Spleen (tissue), 7 donors: Measurements from ENCODE around the gene DSG3.

ENCODE experiments used
- POLR2A ChIP-seq, 3 donors: fragments of 450-650 bp; IDR thresholded peaks; one replicate each; pipeline ENCODE4 v1.5.1; 2017; ENCODE audit warnings: antibody characterized with exemption in 3 of 3, mild to moderate bottlenecking in 1 of 3
- POLR2AphosphoS5 ChIP-seq, 3 donors: sonication (generic); formaldehyde crosslinking; IDR thresholded peaks; one replicate each; pipeline ENCODE4 v1.5.1; 2017; ENCODE audit warnings: antibody characterized with exemption in 3 of 3
- TF ChIP-seq, protein P1 (sequence below), 11 experiments: fragments of 200-600 bp in 7 of 11; fragments of 450-650 bp in 4 of 11; sonication (generic) in 4 of 11; IDR thresholded peaks in 8 of 11; conservative IDR thresholded peaks in 3 of 11; 1 replicate in 7 of 11; 2 replicates in 4 of 11; pipeline versions ENCODE4 v1.4.0 to v1.8.0; 2016 to 2021; ENCODE audit warnings: antibody characterized with exemption in 11 of 11, inconsistent platforms in 4 of 11, mild to moderate bottlenecking in 1 of 11
- donor health status: DM: no; HTN: no; CAD: no; lungs with moderate emphysema.
- donor health status: DM: no; HTN: no; CAD: no.
- donor health status: DM: no; HTN: no; CAD: no.

DNA sequence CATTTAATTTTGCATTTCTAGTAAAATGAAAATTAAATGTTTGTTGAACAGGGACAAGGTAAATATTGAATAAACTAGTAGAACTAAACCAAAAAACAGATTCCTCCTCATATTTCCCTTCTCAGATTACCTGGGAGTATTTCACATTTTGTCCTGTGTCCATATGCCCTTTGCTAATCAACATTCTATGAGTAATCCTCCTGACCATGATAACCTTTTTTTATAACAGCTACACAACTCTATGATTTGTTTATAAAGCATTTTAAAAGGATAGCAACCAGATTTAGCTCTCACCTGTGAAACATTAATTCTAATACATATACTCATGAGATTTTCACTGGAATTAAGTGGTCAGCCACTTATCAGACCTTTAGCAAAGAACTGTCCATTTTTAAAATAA, 43.3 kb downstream of the DSG3 start:
- TF ChIP-seq, protein P1, sequence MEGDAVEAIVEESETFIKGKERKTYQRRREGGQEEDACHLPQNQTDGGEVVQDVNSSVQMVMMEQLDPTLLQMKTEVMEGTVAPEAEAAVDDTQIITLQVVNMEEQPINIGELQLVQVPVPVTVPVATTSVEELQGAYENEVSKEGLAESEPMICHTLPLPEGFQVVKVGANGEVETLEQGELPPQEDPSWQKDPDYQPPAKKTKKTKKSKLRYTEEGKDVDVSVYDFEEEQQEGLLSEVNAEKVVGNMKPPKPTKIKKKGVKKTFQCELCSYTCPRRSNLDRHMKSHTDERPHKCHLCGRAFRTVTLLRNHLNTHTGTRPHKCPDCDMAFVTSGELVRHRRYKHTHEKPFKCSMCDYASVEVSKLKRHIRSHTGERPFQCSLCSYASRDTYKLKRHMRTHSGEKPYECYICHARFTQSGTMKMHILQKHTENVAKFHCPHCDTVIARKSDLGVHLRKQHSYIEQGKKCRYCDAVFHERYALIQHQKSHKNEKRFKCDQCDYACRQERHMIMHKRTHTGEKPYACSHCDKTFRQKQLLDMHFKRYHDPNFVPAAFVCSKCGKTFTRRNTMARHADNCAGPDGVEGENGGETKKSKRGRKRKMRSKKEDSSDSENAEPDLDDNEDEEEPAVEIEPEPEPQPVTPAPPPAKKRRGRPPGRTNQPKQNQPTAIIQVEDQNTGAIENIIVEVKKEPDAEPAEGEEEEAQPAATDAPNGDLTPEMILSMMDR (IDR thresholded peaks at IDR 0.05 in 8 of 11, conservative IDR thresholded peaks at IDR 0.05 in 3 of 11) = no peak
- TF ChIP-seq POLR2A (IDR thresholded peaks at IDR 0.05) = no peak
- no peak for TF ChIP-seq POLR2AphosphoS5 (IDR thresholded peaks at IDR 0.05)
